ENCODE data around the gene FAM118A. TPM values are rescaled to one million over a fixed set of nuclear protein-coding genes. Genes with fewer than 3 reads are reported as not detected.

The FAM118A gene
- total and polyA plus RNA-seq, 8 donors: 12.0 to 747 (median 53.7) TPM

DNA sequence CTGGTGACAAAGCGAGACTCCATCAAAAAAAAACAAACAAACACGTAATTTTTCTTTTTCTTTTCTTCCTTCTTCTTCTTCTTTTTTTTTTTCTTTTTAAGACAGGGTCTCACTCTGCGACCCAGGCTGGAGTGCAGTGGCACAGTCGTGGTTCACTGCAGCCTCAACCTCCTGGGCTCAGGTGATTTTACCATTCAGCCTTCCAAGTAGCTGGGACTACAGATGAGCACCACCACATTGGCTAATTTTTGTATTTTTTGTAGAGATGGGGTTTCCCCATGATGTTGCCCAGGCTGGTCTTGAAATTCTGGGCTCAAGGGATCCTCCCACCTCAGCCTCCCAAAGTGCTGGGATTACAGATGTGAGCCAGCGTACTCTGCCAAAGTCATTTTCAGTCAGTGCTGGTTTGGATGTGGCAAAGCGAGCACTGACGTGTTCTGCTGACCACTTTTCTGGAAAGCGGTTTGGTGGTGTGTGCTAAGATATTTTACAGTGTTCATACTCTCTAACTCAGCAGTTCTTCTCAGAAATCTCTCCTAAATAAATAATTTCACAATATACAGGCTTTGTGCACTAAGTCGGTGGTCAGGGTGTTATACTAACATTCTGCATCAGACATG is 10.7 kb downstream of the FAM118A start:
- no peak overlapping the region for H3K4me3 ChIP-seq
- H3K9me3 ChIP-seq: no peaks in the 10 kb centered on the region
- H3K4me1 ChIP-seq: peaks cover 29 to 77% (median 39%) of the 10 kb centered on the region in 4 donors
- H3K27ac ChIP-seq: peak overlapping the region; percentile 23 to 91 (median 82)
- intact Hi-C loops (cut with DNase I; ENCODE audit: low total_unique reads): no loop called here
- 78 to 84% (median 81%) methylated on average over 9 of the region's 9 CpGs for WGBS, 5 donors
- H3K36me3 ChIP-seq: peaks cover 19 to 35% (median 32%) of the 10 kb centered on the region in 4 donors
- TF ChIP-seq EP300 (IDR thresholded peaks at IDR 0.05): no peak
- TF ChIP-seq, protein P1, sequence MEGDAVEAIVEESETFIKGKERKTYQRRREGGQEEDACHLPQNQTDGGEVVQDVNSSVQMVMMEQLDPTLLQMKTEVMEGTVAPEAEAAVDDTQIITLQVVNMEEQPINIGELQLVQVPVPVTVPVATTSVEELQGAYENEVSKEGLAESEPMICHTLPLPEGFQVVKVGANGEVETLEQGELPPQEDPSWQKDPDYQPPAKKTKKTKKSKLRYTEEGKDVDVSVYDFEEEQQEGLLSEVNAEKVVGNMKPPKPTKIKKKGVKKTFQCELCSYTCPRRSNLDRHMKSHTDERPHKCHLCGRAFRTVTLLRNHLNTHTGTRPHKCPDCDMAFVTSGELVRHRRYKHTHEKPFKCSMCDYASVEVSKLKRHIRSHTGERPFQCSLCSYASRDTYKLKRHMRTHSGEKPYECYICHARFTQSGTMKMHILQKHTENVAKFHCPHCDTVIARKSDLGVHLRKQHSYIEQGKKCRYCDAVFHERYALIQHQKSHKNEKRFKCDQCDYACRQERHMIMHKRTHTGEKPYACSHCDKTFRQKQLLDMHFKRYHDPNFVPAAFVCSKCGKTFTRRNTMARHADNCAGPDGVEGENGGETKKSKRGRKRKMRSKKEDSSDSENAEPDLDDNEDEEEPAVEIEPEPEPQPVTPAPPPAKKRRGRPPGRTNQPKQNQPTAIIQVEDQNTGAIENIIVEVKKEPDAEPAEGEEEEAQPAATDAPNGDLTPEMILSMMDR (IDR thresholded peaks at IDR 0.05): no peak
- no peak for TF ChIP-seq POLR2AphosphoS5 (IDR thresholded peaks at IDR 0.05)
- no peak for TF ChIP-seq POLR2A (IDR thresholded peaks at IDR 0.05)
- no peaks in the 10 kb centered on the region for H3K27me3 ChIP-seq
- DNase-seq: no peak

DNA sequence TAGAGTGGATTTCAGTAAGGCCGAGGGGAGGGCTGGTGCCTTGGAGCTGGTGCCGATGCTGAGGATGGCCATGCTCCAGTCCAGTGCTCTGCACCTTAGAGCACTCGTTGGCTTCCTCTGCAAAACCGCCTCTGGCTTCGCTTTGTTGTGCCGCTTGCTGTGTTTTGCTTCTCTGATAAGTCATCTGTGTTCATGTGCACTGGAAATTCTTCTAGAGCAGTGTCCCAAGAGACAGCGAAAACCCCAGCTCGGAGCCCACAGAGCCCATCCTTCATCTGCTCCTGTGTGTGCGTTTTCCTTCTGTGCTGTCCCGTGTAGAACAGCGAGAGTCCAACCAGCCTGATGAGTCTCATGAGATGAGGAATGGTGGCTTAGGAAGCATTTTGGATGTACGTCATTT is 12.1 kb downstream of the FAM118A start:
- no peak overlapping the region for H3K4me3 ChIP-seq
- intact Hi-C loops (cut with DNase I; ENCODE audit: low total_unique reads): no loop called here
- peaks cover 23 to 43% (median 42%) of the 10 kb centered on the region in 4 donors for H3K36me3 ChIP-seq
- no peak for DNase-seq
- H3K9me3 ChIP-seq: no peaks in the 10 kb centered on the region
- H3K27me3 ChIP-seq: no peaks in the 10 kb centered on the region
- peak overlapping the region in 1 of 5 donors; percentile 86 for H3K27ac ChIP-seq
- H3K4me1 ChIP-seq: peaks cover 29 to 63% (median 32%) of the 10 kb centered on the region in 4 donors
- 85 to 95% (median 90%) methylated on average over 12 of the region's 12 CpGs for WGBS, 5 donors
- TF ChIP-seq POLR2AphosphoS5 (IDR thresholded peaks at IDR 0.05) (no peak), EP300 (IDR thresholded peaks at IDR 0.05) (no peak), POLR2A (IDR thresholded peaks at IDR 0.05) (no peak)
- TF ChIP-seq, protein P1 (IDR thresholded peaks at IDR 0.05): no peak

DNA sequence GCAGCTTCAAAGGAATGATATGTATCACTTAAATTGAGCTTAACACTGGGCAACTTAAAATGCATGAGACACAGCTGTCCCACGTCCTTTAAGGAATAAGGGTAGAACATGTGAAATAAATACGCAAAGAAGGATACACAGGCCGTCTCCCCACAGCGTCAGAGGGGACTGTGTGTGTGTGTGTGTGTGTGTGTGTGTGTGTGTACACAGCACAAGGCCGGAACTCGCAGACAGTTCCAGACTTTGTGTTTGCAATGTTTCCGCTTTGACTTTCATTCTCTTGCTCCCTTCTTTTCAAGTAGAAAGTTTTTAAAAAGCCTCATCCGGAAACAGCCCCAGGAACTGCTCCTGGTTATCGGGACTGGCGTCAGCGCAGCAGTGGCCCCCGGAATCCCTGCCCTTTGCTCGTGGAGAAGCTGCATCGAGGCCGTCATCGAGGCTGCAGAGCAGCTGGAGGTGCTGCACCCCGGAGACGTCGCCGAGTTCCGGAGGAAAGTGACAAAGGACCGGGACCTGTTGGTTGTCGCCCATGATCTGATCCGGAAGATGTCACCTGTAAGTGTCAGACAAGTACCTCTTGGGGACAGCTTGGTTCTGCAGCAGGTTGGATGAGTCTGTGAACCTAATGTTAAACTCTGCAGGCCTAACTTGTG is 13.3 kb downstream of the FAM118A start:
- Histone ChIP-seq H3K36me3 (peaks cover 31 to 53% (median 52%) of the 10 kb centered on the region in 4 donors), H3K27me3 (no peaks in the 10 kb centered on the region), H3K27ac (no peak overlapping the region), H3K4me1 (peaks cover 19 to 51% (median 21%) of the 10 kb centered on the region in 4 donors), H3K9me3 (no peaks in the 10 kb centered on the region), H3K4me3 (peak overlapping the region in 1 of 4 donors; percentile 12)
- no peak for DNase-seq
- TF ChIP-seq, protein P1 (IDR thresholded peaks at IDR 0.05): no peak
- no peak for TF ChIP-seq POLR2AphosphoS5 (IDR thresholded peaks at IDR 0.05)
- no peak for TF ChIP-seq EP300 (IDR thresholded peaks at IDR 0.05)
- TF ChIP-seq POLR2A (IDR thresholded peaks at IDR 0.05): no peak
- intact Hi-C loops (cut with DNase I; ENCODE audit: low total_unique reads): no loop called here
- WGBS, 5 donors: 43 to 71% (median 60%) methylated on average over 24 of the region's 24 CpGs

DNA sequence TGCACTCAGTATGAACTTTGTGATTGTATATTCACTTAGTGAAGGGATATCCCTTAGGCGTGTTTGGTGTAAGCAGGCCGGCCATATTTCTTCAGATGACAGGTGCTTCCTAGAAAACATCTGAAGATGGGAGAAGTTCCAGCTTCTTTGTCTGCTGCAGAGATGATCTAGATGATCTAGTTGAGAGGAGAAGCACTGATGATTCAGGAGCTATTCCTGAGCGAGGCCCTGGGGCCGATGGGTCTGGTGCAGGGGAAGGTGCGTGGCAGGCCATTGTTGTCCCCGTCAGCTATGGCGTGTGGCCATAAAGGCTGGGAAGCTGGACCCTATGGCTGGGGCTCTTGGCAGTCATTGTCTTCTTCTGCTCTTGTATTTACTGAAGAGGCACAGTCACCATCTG is 14.0 kb downstream of the FAM118A start:
- H3K27me3 ChIP-seq: no peaks in the 10 kb centered on the region
- intact Hi-C loops (cut with DNase I; ENCODE audit: low total_unique reads): no loop called here
- no peak for TF ChIP-seq POLR2AphosphoS5 (IDR thresholded peaks at IDR 0.05)
- TF ChIP-seq, protein P1 (IDR thresholded peaks at IDR 0.05): no peak
- no peak for TF ChIP-seq POLR2A (IDR thresholded peaks at IDR 0.05)
- TF ChIP-seq EP300 (IDR thresholded peaks at IDR 0.05): no peak

More for the DNA sequence above, 14.0 kb downstream of the FAM118A start:
- Histone ChIP-seq H3K36me3 (peaks cover 31 to 58% (median 57%) of the 10 kb centered on the region in 4 donors), H3K4me3 (no peak overlapping the region), H3K27ac (no peak overlapping the region), H3K9me3 (no peaks in the 10 kb centered on the region), H3K4me1 (peaks cover 13 to 47% (median 14%) of the 10 kb centered on the region in 4 donors)
- 79 to 91% (median 86%) methylated on average over 7 of the region's 7 CpGs for WGBS, 5 donors
- DNase-seq: no peak

Measured in stomach (tissue), 9 donors.